ENCODE results near the gene OR2T35. TPM values are rescaled to one million over a fixed set of nuclear protein-coding genes. Genes with fewer than 3 reads are reported as not detected.
"Not testable (repeated sequence)": the region's sequence is repeated elsewhere in the genome, so short reads cannot be mapped to it uniquely, and the experiment has no call there.

Gene OR2T35
- total and polyA plus RNA-seq, 5 donors from 2014 or later: not detected

- H3K4me3 ChIP-seq (ENCODE audit: low read depth, low read length); H3K4me1 Mint-ChIP-seq; H3K27me3 Mint-ChIP-seq; H3K9me3 Mint-ChIP-seq; ATAC-seq (ENCODE audit: low read depth in 2 of 2); H3K27me3 ChIP-seq (ENCODE audit: control insufficient read depth, insufficient read depth, low read length); H3K27ac Mint-ChIP-seq; H3K9me3 ChIP-seq (ENCODE audit: control insufficient read depth in 2 of 2, low read length in 2 of 2); H3K4me3 Mint-ChIP-seq; H3K27ac ChIP-seq (ENCODE audit: insufficient read depth, low read length, poor library complexity, severe bottlenecking); H3K4me1 ChIP-seq (ENCODE audit: control insufficient read depth, insufficient read depth, low read length, poor library complexity, severe bottlenecking); H3K36me3 ChIP-seq (ENCODE audit: control insufficient read depth, insufficient read depth, low read length); DNase-seq; H3K36me3 Mint-ChIP-seq: not testable (repeated sequence)
Observed at GRCh38 chr1:248634991-248635390, 10.1 kb downstream of the OR2T35 start, which contains the start of gene OR2T11. TSS of gene OR2T11 (minus strand) at chr1:248635091. CDS start at chr1:248627128, 7,963 bp downstream.

GRCh38 chr1:248631354-248632008 lies 13.6 kb downstream of the OR2T35 start:
- Mint-ChIP-seq H3K27me3 (peaks cover 4% of the 10 kb centered on the region), H3K36me3 (no peaks in the 10 kb centered on the region), H3K4me1 (no peaks in the 10 kb centered on the region), H3K4me3 (no peak overlapping the region), H3K27ac (no peak overlapping the region), H3K9me3 (no peaks in the 10 kb centered on the region)
- no peak for DNase-seq
- Histone ChIP-seq H3K27me3 (ENCODE audit: control insufficient read depth, insufficient read depth, low read length) (no peaks in the 10 kb centered on the region), H3K27ac (ENCODE audit: insufficient read depth, low read length, poor library complexity, severe bottlenecking) (no peak overlapping the region), H3K9me3 (ENCODE audit: control insufficient read depth in 2 of 2, low read length in 2 of 2) (no peaks in the 10 kb centered on the region), H3K4me1 (ENCODE audit: control insufficient read depth, insufficient read depth, low read length, poor library complexity, severe bottlenecking) (no peaks in the 10 kb centered on the region), H3K4me3 (ENCODE audit: low read depth, low read length) (no peak overlapping the region), H3K36me3 (ENCODE audit: control insufficient read depth, insufficient read depth, low read length) (no peaks in the 10 kb centered on the region)
- no peak for ATAC-seq (ENCODE audit: low read depth in 2 of 2)

DNA sequence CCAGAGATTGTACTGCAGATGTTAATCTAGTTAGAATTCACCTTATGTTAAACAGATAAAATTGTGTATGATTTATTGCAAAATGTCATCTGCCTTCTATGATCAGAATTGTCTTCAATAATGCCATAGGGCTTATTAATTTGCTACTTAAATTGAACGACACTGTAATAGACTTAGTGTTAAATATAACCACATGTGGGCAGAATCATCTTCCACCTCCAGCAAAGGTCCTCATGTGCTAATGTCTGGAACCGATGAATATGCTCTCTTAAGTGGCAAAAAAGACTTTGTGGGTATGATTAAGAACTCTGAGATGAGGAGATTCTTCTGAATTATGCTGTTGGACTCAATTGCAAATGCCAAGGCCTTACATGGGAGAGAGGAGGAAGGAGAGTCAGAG lies 14.5 kb downstream of the OR2T35 start:
- H3K27me3 ChIP-seq (ENCODE audit: control insufficient read depth, insufficient read depth, low read length): no peaks in the 10 kb centered on the region
- H3K9me3 ChIP-seq (ENCODE audit: control insufficient read depth in 2 of 2, low read length in 2 of 2): no peaks in the 10 kb centered on the region
- Mint-ChIP-seq H3K27ac (no peak overlapping the region), H3K9me3 (no peaks in the 10 kb centered on the region), H3K4me1 (no peaks in the 10 kb centered on the region), H3K27me3 (peaks cover 4% of the 10 kb centered on the region), H3K36me3 (no peaks in the 10 kb centered on the region), H3K4me3 (no peak overlapping the region)
- ATAC-seq (ENCODE audit: low read depth in 2 of 2): no peak
- no peaks in the 10 kb centered on the region for H3K4me1 ChIP-seq (ENCODE audit: control insufficient read depth, insufficient read depth, low read length, poor library complexity, severe bottlenecking)
- no peaks in the 10 kb centered on the region for H3K36me3 ChIP-seq (ENCODE audit: control insufficient read depth, insufficient read depth, low read length)
- H3K27ac ChIP-seq (ENCODE audit: insufficient read depth, low read length, poor library complexity, severe bottlenecking): no peak overlapping the region
- no peak overlapping the region for H3K4me3 ChIP-seq (ENCODE audit: low read depth, low read length)
- DNase-seq: no peak

GRCh38 chr1:248627971-248628844 lies 16.9 kb downstream of the OR2T35 start:
- Histone ChIP-seq H3K4me1 (ENCODE audit: control insufficient read depth, insufficient read depth, low read length, poor library complexity, severe bottlenecking) (no peaks in the 10 kb centered on the region), H3K4me3 (ENCODE audit: low read depth, low read length) (no peak overlapping the region), H3K36me3 (ENCODE audit: control insufficient read depth, insufficient read depth, low read length) (no peaks in the 10 kb centered on the region), H3K9me3 (ENCODE audit: control insufficient read depth in 2 of 2, low read length in 2 of 2) (no peaks in the 10 kb centered on the region), H3K27me3 (ENCODE audit: control insufficient read depth, insufficient read depth, low read length) (no peaks in the 10 kb centered on the region), H3K27ac (ENCODE audit: insufficient read depth, low read length, poor library complexity, severe bottlenecking) (no peak overlapping the region)
- Mint-ChIP-seq H3K9me3 (no peaks in the 10 kb centered on the region), H3K27me3 (no peaks in the 10 kb centered on the region), H3K36me3 (no peaks in the 10 kb centered on the region), H3K4me3 (no peak overlapping the region), H3K27ac (no peak overlapping the region), H3K4me1 (no peaks in the 10 kb centered on the region)
- DNase-seq: no peak
- ATAC-seq (ENCODE audit: low read depth in 2 of 2): no peak

GRCh38 chr1:248625971-248626370 lies 19.1 kb downstream of the OR2T35 start:
- Histone ChIP-seq H3K4me1 (ENCODE audit: control insufficient read depth, insufficient read depth, low read length, poor library complexity, severe bottlenecking) (no peaks in the 10 kb centered on the region), H3K4me3 (ENCODE audit: low read depth, low read length) (no peak overlapping the region), H3K9me3 (ENCODE audit: control insufficient read depth in 2 of 2, low read length in 2 of 2) (no peaks in the 10 kb centered on the region), H3K27me3 (ENCODE audit: control insufficient read depth, insufficient read depth, low read length) (no peaks in the 10 kb centered on the region), H3K36me3 (ENCODE audit: control insufficient read depth, insufficient read depth, low read length) (no peaks in the 10 kb centered on the region), H3K27ac (ENCODE audit: insufficient read depth, low read length, poor library complexity, severe bottlenecking) (no peak overlapping the region)
- DNase-seq: no peak
- Mint-ChIP-seq H3K9me3 (no peaks in the 10 kb centered on the region), H3K27me3 (no peaks in the 10 kb centered on the region), H3K27ac (no peak overlapping the region), H3K4me3 (no peak overlapping the region), H3K36me3 (no peaks in the 10 kb centered on the region), H3K4me1 (no peaks in the 10 kb centered on the region)
- ATAC-seq (ENCODE audit: low read depth in 2 of 2): no peak

DNA sequence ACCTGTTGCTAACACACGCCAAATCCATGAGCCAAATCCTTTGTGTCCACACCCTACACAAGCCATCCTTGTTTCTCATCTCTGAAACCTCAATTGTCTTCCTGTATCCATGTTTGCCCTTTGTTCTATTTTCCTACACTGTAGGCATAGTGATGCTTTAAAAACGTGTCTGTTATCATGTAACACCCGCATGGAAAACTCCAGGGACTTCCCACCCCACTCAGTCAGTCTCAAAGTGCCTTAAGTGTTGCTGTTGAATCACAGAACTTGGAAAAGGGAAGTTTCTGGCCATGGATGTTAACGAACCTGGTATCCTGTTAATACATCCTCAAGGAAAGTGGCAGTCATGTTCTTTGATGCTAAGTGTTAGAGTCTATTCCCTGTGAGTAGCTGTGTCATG lies 19.9 kb downstream of the OR2T35 start:
- no peak overlapping the region for H3K27ac ChIP-seq (ENCODE audit: insufficient read depth, low read length, poor library complexity, severe bottlenecking)
- H3K4me3 ChIP-seq (ENCODE audit: low read depth, low read length): no peak overlapping the region
- H3K27me3 Mint-ChIP-seq: no peaks in the 10 kb centered on the region
- H3K36me3 Mint-ChIP-seq: no peaks in the 10 kb centered on the region
- no peak overlapping the region for H3K27ac Mint-ChIP-seq
- no peaks in the 10 kb centered on the region for H3K4me1 ChIP-seq (ENCODE audit: control insufficient read depth, insufficient read depth, low read length, poor library complexity, severe bottlenecking)
- no peak for DNase-seq
- H3K36me3 ChIP-seq (ENCODE audit: control insufficient read depth, insufficient read depth, low read length): no peaks in the 10 kb centered on the region
- no peak for ATAC-seq (ENCODE audit: low read depth in 2 of 2)
- no peaks in the 10 kb centered on the region for H3K9me3 ChIP-seq (ENCODE audit: control insufficient read depth in 2 of 2, low read length in 2 of 2)
- no peaks in the 10 kb centered on the region for H3K27me3 ChIP-seq (ENCODE audit: control insufficient read depth, insufficient read depth, low read length)
- H3K4me1 Mint-ChIP-seq: no peaks in the 10 kb centered on the region
- H3K4me3 Mint-ChIP-seq: no peak overlapping the region
- no peaks in the 10 kb centered on the region for H3K9me3 Mint-ChIP-seq

DNA sequence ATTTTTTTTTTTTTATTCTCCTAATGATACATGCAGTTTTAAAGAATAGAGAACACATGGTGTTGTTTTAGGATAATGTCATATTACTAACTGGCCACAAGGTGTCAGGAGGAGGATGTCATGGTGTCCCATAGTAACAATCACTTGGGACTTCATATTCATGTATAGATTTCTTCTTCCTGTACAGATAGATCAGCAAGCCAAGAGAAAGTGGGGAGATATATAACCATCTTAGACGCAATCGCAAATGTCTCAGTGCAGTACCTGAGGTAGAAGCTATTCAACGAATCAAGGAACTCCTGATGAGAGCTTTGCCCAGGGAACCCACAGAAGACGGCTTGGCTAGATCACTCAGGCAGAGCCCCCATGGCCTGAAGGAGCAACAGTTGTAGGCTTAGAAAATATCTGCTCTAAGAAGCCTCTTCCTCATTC lies 22.5 kb downstream of the OR2T35 start:
- Histone ChIP-seq H3K4me1 (ENCODE audit: control insufficient read depth, insufficient read depth, low read length, poor library complexity, severe bottlenecking) (no peaks in the 10 kb centered on the region), H3K27me3 (ENCODE audit: control insufficient read depth, insufficient read depth, low read length) (no peaks in the 10 kb centered on the region), H3K36me3 (ENCODE audit: control insufficient read depth, insufficient read depth, low read length) (no peaks in the 10 kb centered on the region), H3K27ac (ENCODE audit: insufficient read depth, low read length, poor library complexity, severe bottlenecking) (no peak overlapping the region), H3K4me3 (ENCODE audit: low read depth, low read length) (no peak overlapping the region), H3K9me3 (ENCODE audit: control insufficient read depth in 2 of 2, low read length in 2 of 2) (no peaks in the 10 kb centered on the region)
- H3K4me3 Mint-ChIP-seq: no peak overlapping the region
- peak; percentile 62 to 74 for ATAC-seq (ENCODE audit: low read depth in 2 of 2)
- no peak overlapping the region for H3K27ac Mint-ChIP-seq
- no peaks in the 10 kb centered on the region for H3K36me3 Mint-ChIP-seq
- H3K27me3 Mint-ChIP-seq: no peaks in the 10 kb centered on the region
- peak in 2 of 3 donors; percentile 17 to 57 for DNase-seq
- no peaks in the 10 kb centered on the region for H3K9me3 Mint-ChIP-seq
- H3K4me1 Mint-ChIP-seq: peaks cover 0 to 3% (median under 1%) of the 10 kb centered on the region in 4 donors

All from CD4-positive, CD25-positive, alpha-beta regulatory T cell (primary cell).